HepG2 (cell line): ENCODE results near the gene RPL19. TPM values are rescaled to one million over a fixed set of nuclear protein-coding genes. Genes with fewer than 3 reads are reported as not detected.

Experiments
- EZH2 ChIP-seq: conservative IDR thresholded peaks from 2 replicates; pipeline ENCODE4 v1.6.1; 2012; ENCODE audit warnings: mild to moderate bottlenecking, low read depth, low read length, moderate library complexity
- IKZF4 ChIP-seq: sonication (generic); formaldehyde crosslinking; IDR thresholded peaks from 2 replicates; pipeline ENCODE4 v1.5.1; 2020; ENCODE audit warnings: borderline replicate concordance, mild to moderate bottlenecking, low read depth, missing genetic modification reagents; ENCODE audit errors: not compliant biosample characterization
- KDM1A ChIP-seq: IDR thresholded peaks from 2 replicates; pipeline ENCODE4 v1.6.1; 2016; ENCODE audit warnings: missing compliant biosample characterization
- KDM3A ChIP-seq: IDR thresholded peaks from 2 replicates; pipeline ENCODE4 v1.6.1; 2018; ENCODE audit warnings: low read depth, missing compliant biosample characterization
- MIER3 ChIP-seq: IDR thresholded peaks from 2 replicates; pipeline ENCODE4 v1.6.1; 2016; ENCODE audit warnings: missing compliant biosample characterization, borderline replicate concordance
- MZF1 ChIP-seq: sonication (generic); formaldehyde crosslinking; IDR thresholded peaks from 2 replicates; pipeline ENCODE4 v1.8.1; 2023; ENCODE audit warnings: mild to moderate bottlenecking, missing genetic modification reagents, borderline replicate concordance
- ONECUT2 ChIP-seq: sonication (generic); formaldehyde crosslinking; IDR thresholded peaks from 2 replicates; pipeline ENCODE4 v1.4.0; 2020; ENCODE audit warnings: missing genetic modification reagents
- SIN3B ChIP-seq: fragments of 150-350 bp; IDR thresholded peaks from 2 replicates; pipeline ENCODE4 v1.6.1; 2014; ENCODE audit warnings: low read length
- SKI ChIP-seq: fragments of 450-650 bp; IDR thresholded peaks from one replicate; pipeline ENCODE4 v1.6.1; 2018; ENCODE audit warnings: mild to moderate bottlenecking; ENCODE audit not compliant: partially characterized antibody
- SP1 ChIP-seq, 2 experiments: fragments of 450-650 bp in 1 of 2; sonication (generic) in 1 of 2; formaldehyde crosslinking in 1 of 2; IDR thresholded peaks; 2 replicates each; pipeline versions ENCODE4 v1.4.0 to v1.6.1; 2016 to 2020; ENCODE audit warnings: missing genetic modification reagents in 1 of 2
- TAF15 ChIP-seq: fragments of 200-400 bp; formaldehyde crosslinking; IDR thresholded peaks from one replicate; pipeline ENCODE4 v1.6.1; 2018; ENCODE audit warnings: mild to moderate bottlenecking, low read depth, low read length; ENCODE audit not compliant: poor library complexity, severe bottlenecking
- TBP ChIP-seq: sonication (generic); formaldehyde crosslinking; IDR thresholded peaks from 2 replicates; pipeline ENCODE4 v1.5.0; 2020; ENCODE audit warnings: missing genetic modification reagents
- TEAD3 ChIP-seq: optimal IDR thresholded peaks from 2 replicates; pipeline ENCODE3; 2016; ENCODE audit warnings: borderline replicate concordance
- ZBTB42 ChIP-seq: sonication (generic); formaldehyde crosslinking; IDR thresholded peaks from 2 replicates; pipeline ENCODE4 v1.5.0; 2020; ENCODE audit warnings: mild to moderate bottlenecking, missing genetic modification reagents
- ZFP41 ChIP-seq: sonication (generic); formaldehyde crosslinking; IDR thresholded peaks from 2 replicates; pipeline ENCODE4 v1.4.0; 2020; ENCODE audit warnings: mild to moderate bottlenecking, missing genetic modification reagents, borderline replicate concordance
- ZFP82 ChIP-seq: sonication (generic); formaldehyde crosslinking; IDR thresholded peaks from 2 replicates; pipeline ENCODE4 v1.5.1; 2020; ENCODE audit warnings: mild to moderate bottlenecking, missing genetic modification reagents, borderline replicate concordance
- ZFYVE20 ChIP-seq: sonication (generic); formaldehyde crosslinking; IDR thresholded peaks from 2 replicates; pipeline ENCODE4 v1.8.0; 2023; ENCODE audit warnings: low read depth, mild to moderate bottlenecking, moderate library complexity, missing genetic modification reagents, borderline replicate concordance
- ZHX2 ChIP-seq, 2 experiments: sonication (generic) in 1 of 2; formaldehyde crosslinking in 1 of 2; IDR thresholded peaks; 2 replicates each; pipeline versions ENCODE4 v1.6.1 to v1.9.0; 2014 to 2022; ENCODE audit warnings: antibody characterized with exemption in 1 of 2, borderline replicate concordance in 1 of 2, inconsistent platforms in 1 of 2, low read depth in 1 of 2, missing genetic modification reagents in 1 of 2
- ZMYM4 ChIP-seq: sonication (generic); formaldehyde crosslinking; IDR thresholded peaks from 2 replicates; pipeline ENCODE4 v1.8.1; 2023; ENCODE audit warnings: mild to moderate bottlenecking, missing genetic modification reagents
- polyA plus RNA-seq, 8 experiments: library from polyadenylated mRNA; depleted of rRNA in 3 of 8; stranded (reverse) in 7 of 8; unstranded in 1 of 8; fragments of >200 nt; fragmentation: Illumina TruSeq in 4 of 8; extraction: Trizol in 4 of 8; gene quantifications; 2 replicates each; pipeline versions ENCODE4 v1.2.1 to v1.2.3, GENCODE V29; 2011 to 2016; ENCODE audit warnings: low read depth in 4 of 8, missing spikeins in 1 of 8, mixed read lengths in 1 of 8; ENCODE audit not compliant: insufficient read depth in 1 of 8
- total RNA-seq, 5 experiments: library from RNA; depleted of rRNA; stranded (reverse); fragments of >200 nt; fragmentation: Illumina TruSeq; extraction: Trizol; gene quantifications; 2 replicates each; pipeline ENCODE4 v1.2.3, GENCODE V29; 2016; ENCODE audit warnings: low read depth in 1 of 5
- TF ChIP-seq, protein P1 (sequence below): sonication (generic); formaldehyde crosslinking; IDR thresholded peaks from 2 replicates; pipeline ENCODE4 v1.4.0; 2020; ENCODE audit warnings: missing genetic modification reagents, mild to moderate bottlenecking, borderline replicate concordance
- TF ChIP-seq, protein P2 (sequence below): sonication (generic); formaldehyde crosslinking; IDR thresholded peaks from 2 replicates; pipeline ENCODE4 v1.9.0; 2021; ENCODE audit warnings: missing genetic modification reagents, mild to moderate bottlenecking, borderline replicate concordance

Gene RPL19
- total and polyA plus RNA-seq, 2 of the 13 experiments (the other 11 are each of a cell fraction or from before 2014, with no cell fraction given), result 2,522 to 2,768 TPM

- TF ChIP-seq, protein P1, sequence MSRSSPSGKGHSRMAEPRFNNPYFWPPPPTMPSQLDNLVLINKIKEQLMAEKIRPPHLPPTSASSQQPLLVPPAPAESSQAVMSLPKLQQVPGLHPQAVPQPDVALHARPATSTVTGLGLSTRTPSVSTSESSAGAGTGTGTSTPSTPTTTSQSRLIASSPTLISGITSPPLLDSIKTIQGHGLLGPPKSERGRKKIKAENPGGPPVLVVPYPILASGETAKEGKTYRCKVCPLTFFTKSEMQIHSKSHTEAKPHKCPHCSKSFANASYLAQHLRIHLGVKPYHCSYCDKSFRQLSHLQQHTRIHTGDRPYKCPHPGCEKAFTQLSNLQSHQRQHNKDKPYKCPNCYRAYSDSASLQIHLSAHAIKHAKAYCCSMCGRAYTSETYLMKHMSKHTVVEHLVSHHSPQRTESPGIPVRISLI (CRISPR knock-in tag), result no peak
- TF ChIP-seq TAF15 (no peak), MZF1 (no peak), SP1 (IDR thresholded peaks at IDR 0.05) (no peak), SP1 (CRISPR knock-in tag; IDR thresholded peaks at IDR 0.05) (peak; percentile 37), ZBTB42 (CRISPR knock-in tag) (no peak), KDM1A (CRISPR knock-in tag) (no peak), EZH2 (no peak), IKZF4 (CRISPR knock-in tag) (no peak), ONECUT2 (CRISPR knock-in tag) (no peak), ZFP41 (CRISPR knock-in tag) (no peak), TEAD3 (CRISPR knock-in tag) (peak; percentile 9), SKI (peak; percentile 33), ZHX2 (IDR thresholded peaks at IDR 0.05; ENCODE audit: low read depth) (no peak), ZHX2 (CRISPR knock-in tag; IDR thresholded peaks at IDR 0.05; ENCODE audit: borderline replicate concordance) (peak; percentile 54; the same call in 1 of the 2 replicates), SIN3B (no peak), MIER3 (CRISPR knock-in tag) (no peak; the same call in 1 of the 2 replicates), ZMYM4 (no peak), TBP (CRISPR knock-in tag) (no peak), ZFYVE20 (no peak), ZFP82 (CRISPR knock-in tag) (0 out of 2 replicates have a peak, but pooled peaks have one; percentile 20), KDM3A (no peak; the same call in 1 of the 2 replicates)
- TF ChIP-seq, protein P2, sequence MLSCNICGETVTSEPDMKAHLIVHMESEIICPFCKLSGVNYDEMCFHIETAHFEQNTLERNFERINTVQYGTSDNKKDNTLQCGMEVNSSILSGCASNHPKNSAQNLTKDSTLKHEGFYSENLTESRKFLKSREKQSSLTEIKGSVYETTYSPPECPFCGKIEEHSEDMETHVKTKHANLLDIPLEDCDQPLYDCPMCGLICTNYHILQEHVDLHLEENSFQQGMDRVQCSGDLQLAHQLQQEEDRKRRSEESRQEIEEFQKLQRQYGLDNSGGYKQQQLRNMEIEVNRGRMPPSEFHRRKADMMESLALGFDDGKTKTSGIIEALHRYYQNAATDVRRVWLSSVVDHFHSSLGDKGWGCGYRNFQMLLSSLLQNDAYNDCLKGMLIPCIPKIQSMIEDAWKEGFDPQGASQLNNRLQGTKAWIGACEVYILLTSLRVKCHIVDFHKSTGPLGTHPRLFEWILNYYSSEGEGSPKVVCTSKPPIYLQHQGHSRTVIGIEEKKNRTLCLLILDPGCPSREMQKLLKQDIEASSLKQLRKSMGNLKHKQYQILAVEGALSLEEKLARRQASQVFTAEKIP (CRISPR knock-in tag), result no peak
These were observed 46.5 kb upstream of the RPL19 start (continued) for GRCh38 chr17:39153599-39154051.
